Fibroblast of mammary gland (primary cell): ENCODE data around the gene INCENP.
"Not testable (repeated sequence)": the region's sequence is repeated elsewhere in the genome, so short reads cannot be mapped to it uniquely, and the experiment has no call there.

Source experiments
- DNase-seq: peaks from one replicate; pipeline ENCODE4 v3.0.0-alpha.2; 2010; ENCODE audit warnings: low read depth
- H3K4me3 ChIP-seq: 2 replicates; pipeline ENCODE4 v1.5.1; 2011; ENCODE audit warnings: low read depth, mild to moderate bottlenecking, low read length, moderate library complexity; ENCODE audit not compliant: control insufficient read depth
- TF ChIP-seq, protein P1 (sequence below): conservative IDR thresholded peaks from 2 replicates; pipeline ENCODE4 v1.5.1; 2011; ENCODE audit warnings: low read depth, low read length, inconsistent platforms; ENCODE audit not compliant: control insufficient read depth, insufficient read depth

The INCENP gene

DNA sequence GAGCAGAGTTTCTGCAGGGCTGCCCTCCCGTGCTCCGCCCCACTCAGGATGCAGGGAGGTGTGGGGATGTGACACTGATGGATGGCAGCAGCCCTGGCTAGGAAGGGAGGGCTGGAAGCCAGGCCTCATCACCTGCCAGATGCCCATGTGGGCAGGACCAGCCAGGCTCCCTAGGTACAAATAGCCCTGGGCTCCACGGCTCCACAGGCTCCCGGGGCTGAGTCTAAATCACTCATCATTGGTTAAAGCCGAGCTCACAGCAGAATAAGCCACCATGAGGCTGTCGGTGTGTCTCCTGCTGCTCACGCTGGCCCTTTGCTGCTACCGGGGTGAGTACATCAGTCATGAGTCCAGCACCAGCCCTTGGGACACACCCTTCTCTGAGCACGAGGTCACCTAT lies 66.2 kb downstream of the INCENP start, which contains the start of gene SCGB1D1:
SCGB1D1 (plus strand) TSS at position 206 of the 400 bp plus-strand sequence; CDS start at position 275, 69 bp downstream.
- DNase-seq = no peak
- TF ChIP-seq, protein P1, sequence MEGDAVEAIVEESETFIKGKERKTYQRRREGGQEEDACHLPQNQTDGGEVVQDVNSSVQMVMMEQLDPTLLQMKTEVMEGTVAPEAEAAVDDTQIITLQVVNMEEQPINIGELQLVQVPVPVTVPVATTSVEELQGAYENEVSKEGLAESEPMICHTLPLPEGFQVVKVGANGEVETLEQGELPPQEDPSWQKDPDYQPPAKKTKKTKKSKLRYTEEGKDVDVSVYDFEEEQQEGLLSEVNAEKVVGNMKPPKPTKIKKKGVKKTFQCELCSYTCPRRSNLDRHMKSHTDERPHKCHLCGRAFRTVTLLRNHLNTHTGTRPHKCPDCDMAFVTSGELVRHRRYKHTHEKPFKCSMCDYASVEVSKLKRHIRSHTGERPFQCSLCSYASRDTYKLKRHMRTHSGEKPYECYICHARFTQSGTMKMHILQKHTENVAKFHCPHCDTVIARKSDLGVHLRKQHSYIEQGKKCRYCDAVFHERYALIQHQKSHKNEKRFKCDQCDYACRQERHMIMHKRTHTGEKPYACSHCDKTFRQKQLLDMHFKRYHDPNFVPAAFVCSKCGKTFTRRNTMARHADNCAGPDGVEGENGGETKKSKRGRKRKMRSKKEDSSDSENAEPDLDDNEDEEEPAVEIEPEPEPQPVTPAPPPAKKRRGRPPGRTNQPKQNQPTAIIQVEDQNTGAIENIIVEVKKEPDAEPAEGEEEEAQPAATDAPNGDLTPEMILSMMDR = no peak

DNA sequence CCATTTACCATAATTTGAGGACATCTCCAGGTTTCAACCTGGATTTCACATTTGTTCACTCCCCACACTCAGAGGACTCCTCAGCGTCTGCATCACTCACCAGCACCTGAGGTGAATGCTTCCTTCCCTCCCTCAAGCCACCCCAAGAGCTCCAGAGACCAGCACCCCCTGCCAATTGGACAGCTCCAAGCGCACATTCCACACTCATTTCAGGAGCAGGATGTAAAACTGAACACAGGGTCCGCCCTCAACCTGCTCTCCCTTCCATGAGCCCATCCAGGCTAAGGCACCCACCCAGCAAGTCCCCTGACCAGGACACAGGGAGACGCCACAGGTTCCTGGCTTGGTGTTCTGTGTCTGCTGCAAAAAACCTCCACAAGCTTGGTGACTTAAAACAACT lies 70.1 kb downstream of the INCENP start:
- DNase-seq = no peak
- TF ChIP-seq, protein P1 = no peak
- no peak overlapping the region for H3K4me3 ChIP-seq

More for the DNA sequence above, 66.2 kb downstream of the INCENP start, which contains the start of gene SCGB1D1:
- no peak within 1 kb of the TSS for H3K4me3 ChIP-seq

DNA sequence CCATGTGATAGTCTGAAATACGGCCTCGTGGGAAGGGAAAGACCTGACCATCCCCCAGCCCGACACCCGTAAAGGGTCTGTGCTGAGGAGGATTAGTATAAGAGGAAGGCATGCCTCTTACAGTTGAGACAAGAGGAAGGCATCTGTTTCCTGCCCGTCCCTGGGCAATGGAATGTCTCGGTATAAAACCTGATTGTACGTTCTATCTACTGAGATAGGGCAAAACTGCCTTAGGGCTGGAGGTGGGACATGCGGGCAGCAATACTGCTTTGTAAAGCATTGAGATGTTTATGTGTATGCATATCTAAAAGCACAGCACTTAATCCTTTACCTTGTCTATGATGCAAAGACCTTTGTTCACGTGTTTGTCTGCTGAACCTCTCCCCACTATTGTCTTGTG lies 71.2 kb downstream of the INCENP start:
- not testable (repeated sequence) for H3K4me3 ChIP-seq

DNA sequence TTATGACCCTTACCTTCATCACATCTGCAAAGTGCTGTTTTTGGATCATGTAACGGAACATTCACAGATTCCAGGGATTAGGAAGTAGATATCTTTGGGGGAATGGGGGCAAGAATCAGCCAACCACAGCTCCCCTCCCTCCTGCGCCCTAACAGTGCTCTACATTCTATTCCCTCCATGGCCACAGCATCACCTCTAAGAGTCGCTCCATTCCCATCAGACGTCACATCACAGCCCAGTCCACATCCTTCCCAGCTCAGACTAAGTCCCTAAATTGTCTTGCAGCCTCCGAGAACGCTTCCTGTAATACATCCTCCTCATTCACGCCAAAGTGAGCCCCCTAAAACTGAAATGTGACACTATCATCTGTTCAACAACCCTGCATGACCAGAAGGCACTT lies 72.1 kb downstream of the INCENP start:
- no peak for DNase-seq
- TF ChIP-seq, protein P1 = no peak
- H3K4me3 ChIP-seq = no peak overlapping the region

More for the DNA sequence above, 71.2 kb downstream of the INCENP start:
- DNase-seq = not testable (repeated sequence)

DNA sequence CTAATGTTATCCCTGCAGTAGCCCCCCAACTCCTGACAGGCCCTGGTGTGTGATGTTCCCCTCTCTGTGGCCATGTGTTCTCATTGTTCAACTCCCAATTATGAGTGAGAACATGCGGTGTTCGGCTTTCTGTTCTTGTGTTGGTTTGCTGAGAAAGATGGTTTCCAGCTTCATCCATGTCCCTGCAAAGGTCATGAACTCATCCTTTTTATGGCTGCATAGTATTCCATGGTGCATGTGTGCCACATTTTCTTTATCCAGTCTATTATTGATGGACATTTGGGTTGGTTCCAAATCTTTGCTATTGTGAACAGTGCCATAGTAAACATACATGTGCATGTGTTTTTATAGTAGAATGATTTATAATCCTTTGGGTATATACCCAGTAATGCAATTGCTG lies 73.6 kb downstream of the INCENP start:
- not testable (repeated sequence) for H3K4me3 ChIP-seq, DNase-seq

DNA sequence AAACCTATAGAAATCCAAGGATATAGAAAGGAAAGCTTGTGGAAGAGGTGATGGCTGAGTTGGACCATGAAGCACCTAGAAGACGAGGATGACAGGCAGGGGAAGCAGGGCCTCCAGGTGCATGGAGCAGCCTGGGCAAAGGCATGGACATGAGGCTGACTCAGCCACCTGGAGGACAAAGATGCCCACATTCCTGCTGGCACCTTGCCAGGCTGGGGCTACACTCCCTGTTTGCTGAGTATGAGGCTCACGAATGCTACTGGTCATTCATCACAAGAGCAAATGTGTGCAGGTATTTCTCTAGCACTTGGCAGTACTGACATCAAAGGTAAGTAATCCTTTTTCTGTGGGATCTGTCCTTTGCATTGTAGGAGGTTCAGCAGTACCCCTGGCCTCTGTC lies 77.6 kb downstream of the INCENP start:
- TF ChIP-seq, protein P1 = no peak
- H3K4me3 ChIP-seq = no peak overlapping the region
- DNase-seq = no peak
